Testis (tissue), 2 donors: Measurements from ENCODE around the gene VPS18.

Experiments
- CTCF ChIP-seq, 3 experiments: fragments of 450-650 bp in 2 of 3; fragments of 200-600 bp in 1 of 3; sonication (generic) in 1 of 3; IDR thresholded peaks; one replicate each; pipeline ENCODE4 v1.5.1; 2016 to 2019; ENCODE audit warnings: antibody characterized with exemption in 3 of 3, mild to moderate bottlenecking in 2 of 3, moderate library complexity in 1 of 3
- POLR2A ChIP-seq: fragments of 450-650 bp; IDR thresholded peaks from one replicate; pipeline ENCODE4 v1.6.1; 2017; ENCODE audit warnings: antibody characterized with exemption, mild to moderate bottlenecking, moderate library complexity

GRCh38 chr15:40900256-40901052, 6.2 kb downstream of the VPS18 start:
- TF ChIP-seq CTCF (IDR thresholded peaks at IDR 0.05) (no peak), POLR2A (no peak)
